HEK293T (cell line): ENCODE measurements around the gene HELZ.
A peak's percentile ranks its signal among the peaks of the same experiment; 100 is the strongest.
"Not testable (repeated sequence)": the region's sequence is repeated elsewhere in the genome, so short reads cannot be mapped to it uniquely, and the experiment has no call there.

Source experiments
- CTCF ChIA-PET: fragments of 350-600 bp; formaldehyde crosslinking; extraction: SDS; loops from one replicate; lab custom pipeline; 2021; ENCODE audit warnings: antibody characterized with exemption, inconsistent platforms; lab: Yijun Ruan, JAX
- POLR2A ChIA-PET: fragments of 350-600 bp; formaldehyde crosslinking; extraction: SDS; loops from one replicate; lab custom pipeline; 2020; ENCODE audit warnings: antibody characterized with exemption, inconsistent platforms; lab: Yijun Ruan, JAX
- DNase-seq: peaks from one replicate; pipeline ENCODE4 v3.0.0; 2012; ENCODE audit warnings: mixed read lengths; ENCODE audit errors: extremely low spot score
- ARNT ChIP-seq: fragments of 450-650 bp; IDR thresholded peaks from 2 replicates; pipeline ENCODE4 v1.6.1; 2017; ENCODE audit warnings: mild to moderate bottlenecking
- BHLHE40 ChIP-seq: fragments of 450-650 bp; IDR thresholded peaks from 2 replicates; pipeline ENCODE4 v1.6.1; 2016; ENCODE audit warnings: mild to moderate bottlenecking, moderate library complexity, borderline replicate concordance
- CTBP1 ChIP-seq: fragments of 450-650 bp; IDR thresholded peaks from 2 replicates; pipeline ENCODE4 v1.6.1; 2016; ENCODE audit warnings: borderline replicate concordance
- ELF4 ChIP-seq: fragments of 450-650 bp; IDR thresholded peaks from 2 replicates; pipeline ENCODE4 v1.6.1; 2017; ENCODE audit warnings: antibody characterized with exemption
- FOXA1 ChIP-seq: fragments of 450-650 bp; IDR thresholded peaks from 2 replicates; pipeline ENCODE4 v1.6.1; 2016; ENCODE audit warnings: mild to moderate bottlenecking
- FOXK2 ChIP-seq: fragments of 450-650 bp; IDR thresholded peaks from 2 replicates; pipeline ENCODE4 v1.6.1; 2016; ENCODE audit warnings: mild to moderate bottlenecking
- FOXM1 ChIP-seq: fragments of 450-650 bp; IDR thresholded peaks from 2 replicates; pipeline ENCODE4 v1.6.1; 2017; ENCODE audit warnings: mild to moderate bottlenecking, borderline replicate concordance
- HDGF ChIP-seq: fragments of 450-650 bp; IDR thresholded peaks from 2 replicates; pipeline ENCODE4 v1.6.1; 2017; ENCODE audit warnings: antibody characterized with exemption, borderline replicate concordance
- L3MBTL2 ChIP-seq: fragments of 450-650 bp; conservative IDR thresholded peaks from 2 replicates; pipeline ENCODE4 v1.6.1; 2016; ENCODE audit warnings: mild to moderate bottlenecking
- LEF1 ChIP-seq: fragments of 450-650 bp; IDR thresholded peaks from 2 replicates; pipeline ENCODE4 v1.6.1; 2017; ENCODE audit warnings: mild to moderate bottlenecking, borderline replicate concordance
- NFRKB ChIP-seq: fragments of 450-650 bp; IDR thresholded peaks from 2 replicates; pipeline ENCODE4 v1.6.1; 2016; ENCODE audit warnings: mild to moderate bottlenecking, moderate library complexity
- PKNOX1 ChIP-seq: fragments of 450-650 bp; IDR thresholded peaks from 2 replicates; pipeline ENCODE4 v1.6.1; 2016
- SP1 ChIP-seq: fragments of 450-650 bp; IDR thresholded peaks from 2 replicates; pipeline ENCODE4 v1.6.1; 2017
- SUZ12 ChIP-seq: fragments of 450-650 bp; IDR thresholded peaks from 2 replicates; pipeline ENCODE4 v1.6.1; 2016; ENCODE audit warnings: mild to moderate bottlenecking
- TARDBP ChIP-seq: fragments of 450-650 bp; IDR thresholded peaks from 2 replicates; pipeline ENCODE4 v1.6.1; 2016
- ZNF384 ChIP-seq: fragments of 450-650 bp; IDR thresholded peaks from 2 replicates; pipeline ENCODE4 v1.6.1; 2016

HELZ gene

GRCh38 chr17:67256075-67256732, 11.2 kb upstream of the HELZ start:
- ChIA-PET CTCF (no interaction called here), POLR2A (no interaction called here)
- DNase-seq: no peak
- no peak for TF ChIP-seq CTBP1
- TF ChIP-seq ZNF384: no peak
- TF ChIP-seq L3MBTL2: no peak
- no peak for TF ChIP-seq HDGF
- no peak for TF ChIP-seq LEF1
- no peak for TF ChIP-seq ELF4
- TF ChIP-seq PKNOX1: no peak
- no peak for TF ChIP-seq BHLHE40
- TF ChIP-seq SP1: no peak
- no peak for TF ChIP-seq TARDBP

GRCh38 chr17:67253384-67253783, 8.4 kb upstream of the HELZ start:
- CTCF ChIA-PET: no interaction called here
- TF ChIP-seq L3MBTL2: no peak
- no peak for TF ChIP-seq SUZ12
- no peak for TF ChIP-seq NFRKB
- no peak for TF ChIP-seq PKNOX1
- no peak for TF ChIP-seq ZNF384
- POLR2A ChIA-PET: no interaction called here
- DNase-seq: no peak

- CTCF ChIA-PET: interaction anchor here (0.6 kb wide), 1 partner anchor 46 kb away, joined by 3 read pairs; no protein-coding TSS in a partner anchor
- DNase-seq, POLR2A ChIA-PET: not testable (repeated sequence)
These were observed 6.6 kb upstream of the HELZ start for GRCh38 chr17:67251586-67251985.

- POLR2A ChIA-PET: no interaction called here
- CTCF ChIA-PET: no interaction called here
- DNase-seq: no peak
- TF ChIP-seq SP1 (no peak), ELF4 (no peak), ARNT (no peak), FOXK2 (no peak), SUZ12 (no peak), FOXM1 (no peak), HDGF (no peak), L3MBTL2 (no peak), BHLHE40 (no peak), ZNF384 (no peak), LEF1 (no peak), FOXA1 (no peak), PKNOX1 (no peak), CTBP1 (no peak), TARDBP (no peak), NFRKB (no peak)
These were observed 3.3 kb upstream of the HELZ start for GRCh38 chr17:67248291-67248690.

GRCh38 chr17:67247416-67247900, 2.5 kb upstream of the HELZ start:
- ChIA-PET CTCF (no interaction called here), POLR2A (interaction anchor here (1.0 kb wide), 1 partner anchor 9 kb away, joined by 3 read pairs; no protein-coding TSS in a partner anchor)
- no peak for DNase-seq
- no peak for TF ChIP-seq ARNT
- TF ChIP-seq TARDBP: no peak
- no peak for TF ChIP-seq SUZ12
- TF ChIP-seq PKNOX1: no peak
- TF ChIP-seq NFRKB: no peak
- TF ChIP-seq CTBP1: no peak
- no peak for TF ChIP-seq ZNF384
- no peak for TF ChIP-seq BHLHE40
- TF ChIP-seq FOXA1: no peak
- TF ChIP-seq SP1: no peak
- no peak for TF ChIP-seq HDGF

GRCh38 chr17:67246653-67247415, 1.8 kb upstream of the HELZ start:
- ChIA-PET CTCF (no interaction called here), POLR2A (interaction anchor here (1.0 kb wide), 1 partner anchor 8 kb away, joined by 3 read pairs; no protein-coding TSS in a partner anchor)
- peak; percentile 30 for DNase-seq
- TF ChIP-seq FOXM1 (no peak), SP1 (no peak), ARNT (no peak), ZNF384 (no peak), LEF1 (no peak), BHLHE40 (no peak), L3MBTL2 (peak; percentile 45; the same call in 1 of the 2 replicates), FOXA1 (no peak)
